ENCODE measurements around the gene LYST. TPM values are rescaled to one million over a fixed set of nuclear protein-coding genes. Genes with fewer than 3 reads are reported as not detected.

LYST gene
- total RNA-seq, 4 donors from 2014 or later = 22.8 to 46.7 (median 32.1) TPM

- peaks cover 0 to 9% (median 3%) of the 10 kb centered on the region in 4 donors for H3K36me3 ChIP-seq
- TF ChIP-seq POLR2A (IDR thresholded peaks at IDR 0.05) (no peak), POLR2AphosphoS5 (IDR thresholded peaks at IDR 0.05) (no peak)
- H3K9me3 ChIP-seq = no peaks in the 10 kb centered on the region
- H3K4me3 ChIP-seq = no peak overlapping the region
- intact Hi-C loops (cut with DNase I; ENCODE audit: low total_unique reads) (no loop called here), in situ Hi-C loops (cut with MboI; ENCODE audit: low pct_ligation_motif_present in 1 of 4, low pct_unique_long_range_greater_than_20kb in 1 of 4, low sequenced_read_pairs in 3 of 4) (no loop called here)
- no peaks in the 10 kb centered on the region for H3K27me3 ChIP-seq
- no peak for DNase-seq
- 100% methylated on average over 1 of the region's 1 CpG for WGBS, 2 donors (ENCODE audit: low coverage in 1 of 2)
- no peak overlapping the region for H3K27ac ChIP-seq
- peaks cover 0 to 7% (median 0%) of the 10 kb centered on the region in 4 donors for H3K4me1 ChIP-seq
Observed at GRCh38 chr1:235825229-235825628, 41.5 kb downstream of the LYST start.

GRCh38 chr1:235823684-235824083 is 43.0 kb downstream of the LYST start:
- in situ Hi-C loops (cut with MboI; ENCODE audit: low pct_ligation_motif_present in 1 of 4, low pct_unique_long_range_greater_than_20kb in 1 of 4, low sequenced_read_pairs in 3 of 4) = no loop called here

GRCh38 chr1:235822685-235823084 is 44.0 kb downstream of the LYST start:
- Histone ChIP-seq H3K27ac (no peak overlapping the region), H3K36me3 (peaks cover 0 to 9% (median 0%) of the 10 kb centered on the region in 4 donors), H3K9me3 (no peaks in the 10 kb centered on the region), H3K4me3 (no peak overlapping the region), H3K4me1 (peaks cover 0 to 7% (median 0%) of the 10 kb centered on the region in 4 donors), H3K27me3 (no peaks in the 10 kb centered on the region)
- DNase-seq = no peak
- intact Hi-C loops (cut with DNase I; ENCODE audit: low total_unique reads) = no loop called here
- TF ChIP-seq CTCF (IDR thresholded peaks at IDR 0.05) (no peak), POLR2AphosphoS5 (IDR thresholded peaks at IDR 0.05) (no peak), EP300 (IDR thresholded peaks at IDR 0.05; ENCODE audit: low read depth) (no peak), POLR2A (IDR thresholded peaks at IDR 0.05) (no peak)
- in situ Hi-C loops (cut with MboI; ENCODE audit: low pct_ligation_motif_present in 1 of 4, low pct_unique_long_range_greater_than_20kb in 1 of 4, low sequenced_read_pairs in 3 of 4) = no loop called here

More at GRCh38 chr1:235823684-235824083, 43.0 kb downstream of the LYST start:
- Histone ChIP-seq H3K4me1 (peaks cover 0 to 7% (median 0%) of the 10 kb centered on the region in 4 donors), H3K27ac (no peak overlapping the region), H3K36me3 (peaks cover 0 to 9% (median 0%) of the 10 kb centered on the region in 4 donors), H3K9me3 (no peaks in the 10 kb centered on the region), H3K27me3 (no peaks in the 10 kb centered on the region), H3K4me3 (no peak overlapping the region)
- no peak for DNase-seq
- 89 to 95% methylated on average over 4 to 5 of the region's 5 CpGs for WGBS, 2 donors (ENCODE audit: low coverage in 1 of 2)
- intact Hi-C loops (cut with DNase I; ENCODE audit: low total_unique reads) = no loop called here
- TF ChIP-seq POLR2A (IDR thresholded peaks at IDR 0.05) (no peak), EP300 (IDR thresholded peaks at IDR 0.05; ENCODE audit: low read depth) (no peak), CTCF (IDR thresholded peaks at IDR 0.05) (no peak), POLR2AphosphoS5 (IDR thresholded peaks at IDR 0.05) (no peak)

GRCh38 chr1:235821361-235821981 is 45.2 kb downstream of the LYST start:
- H3K4me3 ChIP-seq = no peak overlapping the region
- in situ Hi-C loops (cut with MboI; ENCODE audit: low pct_ligation_motif_present in 1 of 4, low pct_unique_long_range_greater_than_20kb in 1 of 4, low sequenced_read_pairs in 3 of 4) = no loop called here
- no peak for TF ChIP-seq EP300 (IDR thresholded peaks at IDR 0.05; ENCODE audit: low read depth)
- TF ChIP-seq POLR2A (IDR thresholded peaks at IDR 0.05) = no peak
- no peak for TF ChIP-seq CTCF (IDR thresholded peaks at IDR 0.05)
- TF ChIP-seq POLR2AphosphoS5 (IDR thresholded peaks at IDR 0.05) = no peak
- H3K36me3 ChIP-seq = no peaks in the 10 kb centered on the region
- no peaks in the 10 kb centered on the region for H3K27me3 ChIP-seq
- intact Hi-C loops (cut with DNase I; ENCODE audit: low total_unique reads) = no loop called here
- H3K27ac ChIP-seq = peak overlapping the region in 1 of 4 donors; percentile 16
- H3K9me3 ChIP-seq = no peaks in the 10 kb centered on the region
- H3K4me1 ChIP-seq = peaks cover 0 to 7% (median 0%) of the 10 kb centered on the region in 4 donors
- 83 to 84% methylated on average over 3 of the region's 3 CpGs for WGBS, 2 donors (ENCODE audit: low coverage in 1 of 2)
- DNase-seq = no peak

GRCh38 chr1:235820061-235820460 is 46.6 kb downstream of the LYST start:
- no peaks in the 10 kb centered on the region for H3K27me3 ChIP-seq
- no peaks in the 10 kb centered on the region for H3K36me3 ChIP-seq
- intact Hi-C loops (cut with DNase I; ENCODE audit: low total_unique reads) = no loop called here
- H3K4me1 ChIP-seq = peaks cover 0 to 7% (median 0%) of the 10 kb centered on the region in 4 donors
- TF ChIP-seq POLR2AphosphoS5 (IDR thresholded peaks at IDR 0.05) (no peak), EP300 (IDR thresholded peaks at IDR 0.05; ENCODE audit: low read depth) (no peak), POLR2A (IDR thresholded peaks at IDR 0.05) (no peak), CTCF (IDR thresholded peaks at IDR 0.05) (no peak)
- no peaks in the 10 kb centered on the region for H3K9me3 ChIP-seq
- no peak for DNase-seq
- H3K27ac ChIP-seq = no peak overlapping the region
- 92 to 100% methylated on average over 1 of the region's 1 CpG for whole genome bisulfite sequencing, 2 donors (ENCODE audit: low coverage in 1 of 2)
- in situ Hi-C loops (cut with MboI; ENCODE audit: low pct_ligation_motif_present in 1 of 4, low pct_unique_long_range_greater_than_20kb in 1 of 4, low sequenced_read_pairs in 3 of 4) = no loop called here
- no peak overlapping the region for H3K4me3 ChIP-seq
